Adipocyte (in vitro differentiated cells): Measurements from ENCODE around the gene DAPL1.

Experiments
- DNase-seq: peaks from one replicate; pipeline ENCODE4 v3.0.0-alpha.2; 2015; ENCODE audit warnings: low read depth
- H3K27me3 ChIP-seq: replicated peaks from 2 replicates; pipeline ENCODE4 v1.7.0; 2013; ENCODE audit warnings: mild to moderate bottlenecking, low read length, moderate library complexity; ENCODE audit not compliant: control insufficient read depth, insufficient read depth
- H3K36me3 ChIP-seq: 2 replicates; pipeline ENCODE4 v1.7.0; 2013; ENCODE audit warnings: low read length, mild to moderate bottlenecking, moderate library complexity; ENCODE audit not compliant: control insufficient read depth, insufficient read depth, severe bottlenecking
- H3K4me1 ChIP-seq: 2 replicates; pipeline ENCODE4 v1.7.0; 2013; ENCODE audit warnings: mild to moderate bottlenecking, low read length, moderate library complexity; ENCODE audit not compliant: control insufficient read depth, insufficient read depth
- H3K4me3 ChIP-seq: 2 replicates; pipeline ENCODE4 v1.7.0; 2013; ENCODE audit warnings: mild to moderate bottlenecking, low read length, moderate library complexity
- H3K9ac ChIP-seq: 2 replicates; pipeline ENCODE4 v1.7.0; 2013; ENCODE audit warnings: mild to moderate bottlenecking, low read length, moderate library complexity
- H3K9me3 ChIP-seq: 2 replicates; pipeline ENCODE4 v1.7.0; 2013; ENCODE audit warnings: mild to moderate bottlenecking, low read length, moderate library complexity; ENCODE audit not compliant: control insufficient read depth

The DAPL1 gene

DNA sequence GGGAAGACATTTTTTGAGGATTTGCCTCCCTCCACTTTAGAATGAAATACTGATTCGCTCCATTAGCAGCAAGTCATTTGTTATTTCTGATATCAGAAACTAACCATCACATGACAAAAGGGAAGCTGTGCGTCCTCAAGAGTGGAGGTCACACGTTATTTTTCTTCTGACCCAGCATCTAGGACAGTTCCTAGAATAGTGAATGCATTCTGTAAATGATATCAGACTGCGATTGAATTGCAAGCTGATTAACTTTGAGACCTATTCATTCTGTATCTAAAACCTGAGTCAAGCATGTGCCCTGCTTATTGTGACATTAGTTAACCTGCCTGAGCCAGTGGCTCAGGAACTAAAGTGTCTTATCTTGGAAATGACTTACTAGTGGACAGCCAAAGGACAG, 10.1 kb downstream of the DAPL1 start:
- Histone ChIP-seq H3K27me3 (no peaks in the 10 kb centered on the region), H3K36me3 (no peaks in the 10 kb centered on the region), H3K4me3 (no peak overlapping the region), H3K4me1 (peaks cover 13% of the 10 kb centered on the region), H3K9me3 (no peaks in the 10 kb centered on the region), H3K9ac (no peak overlapping the region)
- no peak for DNase-seq

DNA sequence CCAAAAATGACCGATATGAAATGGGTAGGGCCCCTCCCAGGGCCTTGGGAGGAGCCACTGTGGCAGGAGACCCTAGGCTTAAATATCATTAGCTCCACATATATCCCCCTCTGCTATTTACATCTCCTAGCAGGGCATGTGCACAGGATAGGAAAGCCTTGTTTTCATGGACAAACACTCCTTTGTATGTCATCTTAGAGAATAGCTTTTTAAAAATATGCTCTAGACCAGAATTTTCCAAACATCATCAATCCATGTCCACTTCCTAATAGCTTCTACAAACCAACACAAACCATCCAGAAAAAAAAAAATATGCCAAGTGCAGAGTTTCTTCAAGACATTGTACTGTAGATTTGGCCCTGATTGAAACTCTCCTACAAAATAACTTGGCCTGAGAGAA, 10.8 kb downstream of the DAPL1 start:
- Histone ChIP-seq H3K4me3 (no peak overlapping the region), H3K9ac (no peak overlapping the region), H3K36me3 (no peaks in the 10 kb centered on the region), H3K9me3 (no peaks in the 10 kb centered on the region), H3K4me1 (peaks cover 20% of the 10 kb centered on the region), H3K27me3 (no peaks in the 10 kb centered on the region)
- no peak for DNase-seq

DNA sequence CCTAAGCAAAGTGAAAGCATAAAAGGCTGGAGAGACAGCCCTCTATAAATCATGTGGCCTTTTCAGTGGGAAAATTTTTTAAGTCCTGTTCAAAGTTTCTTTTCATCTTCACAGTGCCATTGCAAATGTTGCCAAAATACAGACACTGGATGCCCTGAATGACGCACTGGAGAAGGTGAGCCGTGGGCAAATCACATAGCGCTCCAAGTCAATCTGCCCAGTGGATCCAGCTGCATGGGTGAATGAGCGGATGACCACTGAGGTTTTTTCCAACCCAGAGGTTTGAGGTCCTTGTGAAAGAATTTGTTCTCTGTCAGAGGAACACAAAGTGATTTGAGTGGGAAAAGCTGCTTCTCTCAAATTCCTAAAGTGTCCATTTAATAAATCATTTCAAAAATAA, 11.8 kb downstream of the DAPL1 start:
- Histone ChIP-seq H3K4me1 (peaks cover 30% of the 10 kb centered on the region), H3K27me3 (no peaks in the 10 kb centered on the region), H3K9me3 (no peaks in the 10 kb centered on the region), H3K9ac (no peak overlapping the region), H3K4me3 (no peak overlapping the region), H3K36me3 (no peaks in the 10 kb centered on the region)
- no peak for DNase-seq

DNA sequence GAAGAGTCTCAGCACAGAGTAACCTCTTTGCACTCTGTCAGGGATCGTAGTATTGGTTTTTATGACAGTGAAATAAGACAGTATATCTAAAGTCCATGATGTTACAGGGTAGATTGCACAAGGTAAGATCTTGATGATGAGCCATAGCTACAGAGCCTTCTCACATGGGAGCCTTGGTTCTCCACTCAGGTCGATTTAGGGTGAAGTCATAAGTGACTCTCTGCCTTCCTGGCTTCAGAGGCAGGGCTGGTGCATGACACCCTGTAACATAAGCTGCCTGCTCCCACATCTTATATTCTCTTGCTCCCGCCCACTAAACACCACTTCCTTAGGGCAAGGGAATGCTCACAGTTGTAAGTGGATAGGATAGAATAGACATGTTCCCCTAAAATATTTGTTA, 13.3 kb downstream of the DAPL1 start:
- H3K27me3 ChIP-seq = no peaks in the 10 kb centered on the region
- no peaks in the 10 kb centered on the region for H3K36me3 ChIP-seq
- H3K9ac ChIP-seq = no peak overlapping the region
- no peak overlapping the region for H3K4me3 ChIP-seq
- H3K4me1 ChIP-seq = peaks cover 31% of the 10 kb centered on the region
- no peak for DNase-seq
- no peaks in the 10 kb centered on the region for H3K9me3 ChIP-seq

DNA sequence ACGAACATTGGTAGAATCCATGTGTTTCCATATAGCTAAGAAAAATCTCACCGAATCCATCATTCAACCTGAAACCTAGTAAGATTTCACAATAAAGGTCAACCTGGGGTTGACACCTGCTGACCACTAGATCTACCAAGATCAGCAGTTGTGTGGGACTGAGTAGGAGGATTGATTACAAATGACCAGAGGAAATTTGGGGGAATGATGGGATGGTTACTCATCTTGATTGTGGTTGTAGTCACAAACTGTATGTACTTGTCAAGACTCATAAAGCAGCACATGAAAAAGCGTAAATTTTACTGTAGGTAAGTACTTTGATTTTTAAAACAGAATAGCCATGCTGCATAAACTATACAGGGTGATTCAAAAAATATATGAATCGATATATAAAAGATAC, 14.7 kb downstream of the DAPL1 start:
- Histone ChIP-seq H3K27me3 (no peaks in the 10 kb centered on the region), H3K9ac (no peak overlapping the region), H3K4me1 (peaks cover 33% of the 10 kb centered on the region), H3K9me3 (no peaks in the 10 kb centered on the region), H3K4me3 (no peak overlapping the region), H3K36me3 (no peaks in the 10 kb centered on the region)
- DNase-seq = no peak

DNA sequence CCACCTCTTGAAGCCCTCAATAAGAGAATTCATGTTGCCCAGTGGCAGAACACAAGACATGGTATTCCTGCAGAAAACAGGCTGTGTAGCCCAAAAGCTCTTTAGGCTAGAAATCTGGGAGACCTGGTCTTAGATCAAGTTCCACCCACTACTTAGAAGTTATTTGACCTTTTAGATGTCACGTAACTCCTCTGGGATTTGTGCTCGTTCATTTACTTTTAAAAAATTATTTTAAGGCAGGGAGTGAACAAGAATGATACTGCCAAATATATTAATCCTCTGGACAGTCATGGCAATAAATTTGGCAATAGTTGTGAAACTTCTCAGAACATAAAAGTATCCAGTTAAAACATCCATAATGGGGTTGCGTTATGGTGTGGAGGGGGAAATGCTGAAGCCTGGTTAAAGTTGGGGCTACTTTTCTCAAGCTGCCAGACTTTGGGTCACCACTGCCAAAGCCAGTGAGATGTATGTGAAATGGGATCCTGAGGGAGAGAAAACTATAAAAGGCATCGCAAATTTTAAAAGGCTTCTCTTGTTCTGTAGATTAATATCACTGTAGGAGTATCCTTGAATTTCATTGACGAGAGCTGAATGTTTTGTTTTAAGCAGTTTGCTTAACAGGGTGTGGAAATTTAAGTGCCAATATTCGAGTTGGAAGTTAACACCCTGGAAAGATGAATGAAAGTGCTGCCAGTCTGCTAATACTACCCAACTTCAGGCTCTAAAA, 15.8 kb downstream of the DAPL1 start:
- no peaks in the 10 kb centered on the region for H3K27me3 ChIP-seq
- no peaks in the 10 kb centered on the region for H3K36me3 ChIP-seq
- peak overlapping the region; percentile 55 for H3K4me3 ChIP-seq
- no peak for DNase-seq
- no peaks in the 10 kb centered on the region for H3K9me3 ChIP-seq
- H3K4me1 ChIP-seq = peaks cover 43% of the 10 kb centered on the region
- peak overlapping the region; percentile 65 for H3K9ac ChIP-seq

DNA sequence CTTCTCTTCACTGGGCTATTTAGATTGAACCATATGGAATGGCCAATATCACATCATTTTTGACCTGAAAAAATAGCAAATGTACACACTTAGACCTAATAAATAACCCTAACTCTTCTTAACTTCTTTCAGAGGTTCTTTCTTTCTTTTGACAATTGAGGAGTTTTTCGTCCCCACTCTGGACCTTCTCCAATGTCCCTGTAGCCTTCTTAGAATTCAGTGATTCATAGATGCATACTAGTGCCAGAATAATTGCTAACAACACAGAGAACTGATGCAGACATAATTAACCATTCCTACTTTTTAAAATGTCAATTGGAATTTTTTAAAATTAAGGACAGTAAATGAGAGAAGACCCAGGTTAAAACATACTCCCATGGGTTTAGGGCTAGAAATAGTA, 20.0 kb downstream of the DAPL1 start:
- DNase-seq = no peak
- peaks cover 56% of the 10 kb centered on the region for H3K4me1 ChIP-seq
- no peaks in the 10 kb centered on the region for H3K27me3 ChIP-seq
- H3K36me3 ChIP-seq = no peaks in the 10 kb centered on the region
- H3K4me3 ChIP-seq = no peak overlapping the region
- no peaks in the 10 kb centered on the region for H3K9me3 ChIP-seq
- H3K9ac ChIP-seq = no peak overlapping the region

DNA sequence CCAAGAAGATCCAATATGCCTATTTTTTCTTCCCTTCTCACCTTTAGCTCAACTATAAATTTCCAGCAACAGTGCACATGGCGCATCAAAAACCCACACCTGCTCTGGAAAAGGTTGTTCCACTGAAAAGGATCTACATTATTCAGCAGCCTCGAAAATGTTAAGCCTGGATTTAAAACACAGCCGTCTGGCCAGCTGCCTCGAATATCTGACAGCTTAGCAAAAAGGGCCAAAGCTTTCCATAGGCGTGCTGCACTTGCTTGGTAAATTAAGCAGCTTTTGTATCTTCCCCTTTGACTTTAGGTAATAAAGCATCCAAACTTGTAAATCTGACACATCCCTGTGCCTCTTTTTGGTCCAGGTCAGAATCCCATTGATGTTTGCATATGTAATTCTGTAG, 20.5 kb downstream of the DAPL1 start:
- no peaks in the 10 kb centered on the region for H3K9me3 ChIP-seq
- peaks cover 51% of the 10 kb centered on the region for H3K4me1 ChIP-seq
- H3K36me3 ChIP-seq = no peaks in the 10 kb centered on the region
- no peak for DNase-seq
- H3K27me3 ChIP-seq = no peaks in the 10 kb centered on the region
- H3K4me3 ChIP-seq = no peak overlapping the region
- no peak overlapping the region for H3K9ac ChIP-seq

DNA sequence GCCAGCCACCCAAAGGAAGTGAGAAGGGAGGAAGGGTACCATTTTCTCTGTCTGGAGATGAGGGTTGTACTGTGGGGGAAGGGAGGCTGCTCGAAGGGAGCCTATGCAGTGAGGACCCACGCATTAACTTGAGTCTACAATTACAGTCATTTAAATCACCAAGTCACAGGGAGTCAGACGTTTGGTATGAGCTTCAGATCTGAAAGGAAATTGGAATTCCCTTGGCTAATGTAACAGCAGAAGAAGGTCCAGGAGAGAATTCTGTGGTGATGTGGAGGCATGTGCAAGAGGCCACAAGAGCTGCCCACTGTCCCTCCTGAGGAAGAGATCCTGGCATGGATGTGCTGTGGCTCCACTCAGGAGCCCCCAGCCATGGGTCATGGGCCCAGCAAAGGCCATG, 22.5 kb downstream of the DAPL1 start:
- Histone ChIP-seq H3K9me3 (no peaks in the 10 kb centered on the region), H3K27me3 (peaks cover 4% of the 10 kb centered on the region), H3K9ac (no peak overlapping the region), H3K4me1 (peaks cover 38% of the 10 kb centered on the region), H3K4me3 (no peak overlapping the region), H3K36me3 (no peaks in the 10 kb centered on the region)
- DNase-seq = peak; percentile 71

DNA sequence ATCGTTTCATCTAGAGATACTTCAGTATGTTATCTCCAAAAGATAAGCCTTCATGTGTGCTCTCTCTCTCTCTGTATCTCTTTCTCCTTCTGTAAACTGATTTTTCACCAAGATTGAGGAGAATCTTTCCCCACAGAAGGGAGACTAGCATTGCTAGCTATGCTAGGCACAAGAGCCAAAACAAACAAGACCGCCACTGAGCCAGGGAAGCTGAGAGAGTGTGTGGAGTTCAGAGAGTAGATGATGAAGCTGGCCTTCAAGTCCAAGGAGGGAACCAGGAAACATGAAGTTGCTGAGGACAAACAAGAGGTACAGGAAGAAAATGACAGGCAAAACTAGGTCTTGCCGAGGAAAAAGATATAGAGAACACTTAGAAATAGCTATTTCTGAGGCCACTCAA, 23.4 kb downstream of the DAPL1 start:
- Histone ChIP-seq H3K36me3 (no peaks in the 10 kb centered on the region), H3K9ac (no peak overlapping the region)

DNA sequence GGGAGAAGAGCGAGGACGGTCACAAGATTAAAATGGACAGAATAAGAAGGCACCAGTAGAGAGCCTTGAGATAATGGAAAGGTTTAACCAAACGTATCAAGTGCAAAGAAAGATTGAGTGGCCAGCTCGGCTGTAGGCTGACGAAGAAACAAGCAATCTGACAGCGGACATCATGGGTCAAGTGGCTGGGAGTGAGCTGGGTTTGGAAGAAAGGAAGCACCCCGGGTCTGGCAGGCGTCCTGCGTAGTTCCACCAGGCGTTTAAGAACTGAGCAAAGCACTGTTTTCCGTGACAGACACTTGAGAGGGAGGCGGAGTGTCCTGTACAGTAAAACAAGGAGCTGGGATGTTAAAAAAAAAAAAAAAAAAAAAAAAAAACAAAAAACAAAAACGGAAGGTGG, 27.1 kb downstream of the DAPL1 start:
- H3K4me1 ChIP-seq = peaks cover 39% of the 10 kb centered on the region
- no peak for DNase-seq
- no peaks in the 10 kb centered on the region for H3K9me3 ChIP-seq
- peaks cover 4% of the 10 kb centered on the region for H3K27me3 ChIP-seq
- H3K9ac ChIP-seq = no peak overlapping the region
- no peaks in the 10 kb centered on the region for H3K36me3 ChIP-seq
- H3K4me3 ChIP-seq = no peak overlapping the region

More for the DNA sequence above, 23.4 kb downstream of the DAPL1 start:
- Histone ChIP-seq H3K9me3 (no peaks in the 10 kb centered on the region), H3K4me3 (no peak overlapping the region), H3K27me3 (peaks cover 4% of the 10 kb centered on the region), H3K4me1 (peaks cover 41% of the 10 kb centered on the region)
- peak; percentile 39 for DNase-seq
